Measurements from ENCODE around the gene ERBB4. TPM values are rescaled to one million over a fixed set of nuclear protein-coding genes. Genes with fewer than 3 reads are reported as not detected.

The ERBB4 gene
- total RNA-seq, 4 donors from 2014 or later: 0.16 to 12.7 (median 0.27) TPM; not detected in 1

DNA sequence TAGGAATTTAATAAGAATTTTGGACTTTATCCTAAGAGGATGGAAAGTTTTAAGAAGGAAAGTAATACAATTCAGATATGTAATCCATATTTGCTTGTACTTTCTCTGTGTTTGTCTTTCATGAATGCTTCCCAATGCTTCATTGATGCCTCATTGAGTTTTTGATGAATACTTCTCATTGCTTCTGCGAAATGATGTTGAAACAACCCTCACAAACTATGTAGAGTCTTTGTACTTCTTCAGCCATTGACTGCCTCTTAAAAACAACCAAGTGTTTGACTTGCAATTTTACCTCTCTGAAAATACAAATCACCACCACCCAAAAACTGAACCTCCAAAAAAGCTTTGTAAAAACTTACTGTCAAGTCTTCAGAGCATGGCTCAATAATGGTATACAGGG is 424.1 kb downstream of the ERBB4 start:
- no peaks in the 10 kb centered on the region for H3K27me3 ChIP-seq
- H3K36me3 ChIP-seq: no peaks in the 10 kb centered on the region
- H3K4me3 ChIP-seq: no peak overlapping the region
- H3K27ac ChIP-seq: no peak overlapping the region
- WGBS, 2 donors (ENCODE audit: low coverage in 1 of 2): 56 to 90% methylated on average over 1 of the region's 1 CpG
- in situ Hi-C loops (cut with MboI; ENCODE audit: low pct_ligation_motif_present in 1 of 4, low pct_unique_long_range_greater_than_20kb in 1 of 4, low sequenced_read_pairs in 3 of 4): no loop called here
- DNase-seq: no peak
- intact Hi-C loops (cut with DNase I; ENCODE audit: low total_unique reads): no loop called here
- H3K4me1 ChIP-seq: no peaks in the 10 kb centered on the region
- no peaks in the 10 kb centered on the region for H3K9me3 ChIP-seq
- TF ChIP-seq EP300 (IDR thresholded peaks at IDR 0.05; ENCODE audit: low read depth) (no peak), POLR2A (IDR thresholded peaks at IDR 0.05) (no peak), POLR2AphosphoS5 (IDR thresholded peaks at IDR 0.05) (no peak)
- TF ChIP-seq, protein P1, sequence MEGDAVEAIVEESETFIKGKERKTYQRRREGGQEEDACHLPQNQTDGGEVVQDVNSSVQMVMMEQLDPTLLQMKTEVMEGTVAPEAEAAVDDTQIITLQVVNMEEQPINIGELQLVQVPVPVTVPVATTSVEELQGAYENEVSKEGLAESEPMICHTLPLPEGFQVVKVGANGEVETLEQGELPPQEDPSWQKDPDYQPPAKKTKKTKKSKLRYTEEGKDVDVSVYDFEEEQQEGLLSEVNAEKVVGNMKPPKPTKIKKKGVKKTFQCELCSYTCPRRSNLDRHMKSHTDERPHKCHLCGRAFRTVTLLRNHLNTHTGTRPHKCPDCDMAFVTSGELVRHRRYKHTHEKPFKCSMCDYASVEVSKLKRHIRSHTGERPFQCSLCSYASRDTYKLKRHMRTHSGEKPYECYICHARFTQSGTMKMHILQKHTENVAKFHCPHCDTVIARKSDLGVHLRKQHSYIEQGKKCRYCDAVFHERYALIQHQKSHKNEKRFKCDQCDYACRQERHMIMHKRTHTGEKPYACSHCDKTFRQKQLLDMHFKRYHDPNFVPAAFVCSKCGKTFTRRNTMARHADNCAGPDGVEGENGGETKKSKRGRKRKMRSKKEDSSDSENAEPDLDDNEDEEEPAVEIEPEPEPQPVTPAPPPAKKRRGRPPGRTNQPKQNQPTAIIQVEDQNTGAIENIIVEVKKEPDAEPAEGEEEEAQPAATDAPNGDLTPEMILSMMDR (IDR thresholded peaks at IDR 0.05): no peak

DNA sequence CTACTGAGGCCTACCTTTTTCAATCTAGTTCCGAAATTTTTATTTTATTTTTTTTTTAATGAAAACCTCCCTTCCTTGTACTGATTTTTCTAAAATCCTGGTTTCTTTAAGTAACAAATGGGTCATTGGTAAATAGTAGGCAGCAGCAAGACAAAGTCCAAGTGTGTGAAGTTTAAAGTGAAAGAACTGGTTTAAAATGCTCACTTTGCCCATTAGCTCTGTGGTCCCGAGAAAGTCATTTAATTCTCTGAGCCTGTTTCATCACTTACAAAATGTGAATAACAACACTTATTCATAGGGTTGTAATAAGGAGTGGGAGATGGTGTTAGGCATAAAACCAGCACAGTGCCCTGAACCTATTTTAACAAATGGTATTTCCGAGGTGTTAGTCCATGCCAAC is 426.2 kb downstream of the ERBB4 start:
- no peak for DNase-seq
- no peaks in the 10 kb centered on the region for H3K27me3 ChIP-seq
- H3K27ac ChIP-seq: no peak overlapping the region
- intact Hi-C loops (cut with DNase I; ENCODE audit: low total_unique reads): no loop called here
- H3K9me3 ChIP-seq: no peaks in the 10 kb centered on the region
- TF ChIP-seq POLR2AphosphoS5 (IDR thresholded peaks at IDR 0.05) (no peak), POLR2A (IDR thresholded peaks at IDR 0.05) (no peak), EP300 (IDR thresholded peaks at IDR 0.05; ENCODE audit: low read depth) (no peak)
- TF ChIP-seq, protein P1 (IDR thresholded peaks at IDR 0.05): no peak
- 71 to 79% methylated on average over 3 of the region's 3 CpGs for WGBS, 2 donors (ENCODE audit: low coverage in 1 of 2)
- H3K4me1 ChIP-seq: no peaks in the 10 kb centered on the region
- no peaks in the 10 kb centered on the region for H3K36me3 ChIP-seq
- no peak overlapping the region for H3K4me3 ChIP-seq
- in situ Hi-C loops (cut with MboI; ENCODE audit: low pct_ligation_motif_present in 1 of 4, low pct_unique_long_range_greater_than_20kb in 1 of 4, low sequenced_read_pairs in 3 of 4): no loop called here

DNA sequence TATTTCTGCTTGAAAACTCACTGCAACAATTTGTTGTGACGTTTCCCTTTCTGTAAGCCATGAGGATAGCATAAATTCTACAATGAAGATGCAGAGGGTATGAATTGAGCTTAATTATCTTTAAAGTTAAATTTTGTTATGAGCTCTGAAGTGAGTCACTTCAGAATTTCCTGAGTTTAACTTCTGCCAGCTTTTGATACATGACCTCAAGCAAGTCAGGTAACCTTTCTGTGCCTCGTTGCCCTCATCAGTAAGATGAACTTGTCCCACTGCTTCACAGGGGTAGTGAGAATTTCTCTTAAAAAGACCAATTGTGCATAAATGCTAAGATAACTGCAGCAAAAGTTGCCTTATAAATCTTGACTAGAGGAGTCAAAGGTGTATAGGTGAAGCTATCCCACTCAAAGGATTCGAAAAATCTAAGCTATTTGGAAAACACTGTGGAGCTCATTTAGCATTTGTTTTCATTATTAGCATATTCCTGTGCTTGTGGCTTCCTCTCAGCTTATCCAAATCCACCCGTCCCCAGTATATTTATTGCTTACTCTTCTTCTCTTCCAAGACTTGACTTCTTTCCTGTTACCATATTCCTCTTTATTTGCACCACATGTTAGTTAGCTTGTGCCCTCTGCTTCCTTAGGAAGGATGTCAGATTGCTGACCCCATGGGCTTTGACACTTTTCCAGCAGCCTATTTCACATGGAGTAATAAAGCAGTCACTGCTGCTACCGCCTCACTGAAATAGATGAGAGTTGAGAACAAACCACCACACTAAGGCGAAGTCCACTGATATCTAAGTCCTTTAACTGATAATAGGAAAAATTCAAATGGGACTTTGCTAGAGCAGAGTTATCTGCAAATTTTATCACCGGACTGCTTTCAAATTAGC is 428.6 kb downstream of the ERBB4 start:
- Histone ChIP-seq H3K4me3 (no peak overlapping the region), H3K27ac (no peak overlapping the region), H3K27me3 (no peaks in the 10 kb centered on the region), H3K36me3 (no peaks in the 10 kb centered on the region), H3K9me3 (no peaks in the 10 kb centered on the region), H3K4me1 (no peaks in the 10 kb centered on the region)
- in situ Hi-C loops (cut with MboI; ENCODE audit: low pct_ligation_motif_present in 1 of 4, low pct_unique_long_range_greater_than_20kb in 1 of 4, low sequenced_read_pairs in 3 of 4) (no loop called here), intact Hi-C loops (cut with DNase I; ENCODE audit: low total_unique reads) (no loop called here)
- no peak for DNase-seq
- 38 to 50% methylated on average over 6 to 7 of the region's 7 CpGs for WGBS, 2 donors (ENCODE audit: low coverage in 1 of 2)
- TF ChIP-seq EP300 (IDR thresholded peaks at IDR 0.05; ENCODE audit: low read depth) (no peak), POLR2A (IDR thresholded peaks at IDR 0.05) (no peak), POLR2AphosphoS5 (IDR thresholded peaks at IDR 0.05) (no peak)
- TF ChIP-seq, protein P1 (IDR thresholded peaks at IDR 0.05): no peak

DNA sequence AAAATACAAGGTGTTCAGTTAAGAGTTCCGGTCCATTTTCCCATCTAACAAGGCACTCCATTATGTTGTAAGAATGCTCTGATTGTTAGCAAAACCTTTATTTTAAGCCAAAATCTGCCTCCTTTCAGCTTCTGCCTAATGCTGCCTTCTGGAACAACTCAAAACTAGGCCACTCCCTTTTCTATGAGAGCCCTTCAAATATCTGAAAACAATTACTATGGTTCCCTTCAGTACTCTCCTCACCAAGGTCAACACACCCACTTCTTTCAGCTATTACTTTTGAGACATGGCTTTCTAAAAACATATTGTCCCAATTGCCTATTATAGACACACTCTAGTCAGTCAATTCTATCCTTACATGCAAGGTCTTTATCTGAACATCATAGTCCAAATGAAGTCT is 429.4 kb downstream of the ERBB4 start:
- in situ Hi-C loops (cut with MboI; ENCODE audit: low pct_ligation_motif_present in 1 of 4, low pct_unique_long_range_greater_than_20kb in 1 of 4, low sequenced_read_pairs in 3 of 4): no loop called here
- Histone ChIP-seq H3K27ac (no peak overlapping the region), H3K4me3 (no peak overlapping the region), H3K36me3 (no peaks in the 10 kb centered on the region), H3K9me3 (no peaks in the 10 kb centered on the region), H3K27me3 (no peaks in the 10 kb centered on the region), H3K4me1 (no peaks in the 10 kb centered on the region)
- 88 to 92% methylated on average over 1 of the region's 1 CpG for WGBS, 2 donors (ENCODE audit: low coverage in 1 of 2)
- intact Hi-C loops (cut with DNase I; ENCODE audit: low total_unique reads): no loop called here
- TF ChIP-seq, protein P1 (IDR thresholded peaks at IDR 0.05): no peak
- no peak for TF ChIP-seq POLR2A (IDR thresholded peaks at IDR 0.05)
- no peak for TF ChIP-seq EP300 (IDR thresholded peaks at IDR 0.05; ENCODE audit: low read depth)
- no peak for TF ChIP-seq POLR2AphosphoS5 (IDR thresholded peaks at IDR 0.05)
- DNase-seq: no peak

Measured in transverse colon (tissue), 4 donors.